ENCODE results near the gene MEG3. TPM values are rescaled to one million over a fixed set of nuclear protein-coding genes. Genes with fewer than 3 reads are reported as not detected.

The MEG3 gene
- total and polyA plus RNA-seq, 9 of the 15 experiments (the other 6 are each of a cell fraction or from before 2014, with no cell fraction given) = 0.10 to 5.3 (median 1.0) TPM; not detected in 1

GRCh38 chr14:100884456-100884855 is 58.5 kb downstream of the MEG3 start:
- Histone ChIP-seq H2AFZ (ENCODE audit: low read depth, low read length) (no peak overlapping the region), H3K36me3 (ENCODE audit: control insufficient read depth, insufficient read depth, low read length) (no peaks in the 10 kb centered on the region), H3K79me2 (ENCODE audit: control insufficient read depth, insufficient read depth, low read length) (no peaks in the 10 kb centered on the region), H3K9me1 (ENCODE audit: control insufficient read depth, insufficient read depth, low read length) (no peaks in the 10 kb centered on the region), H3K4me3 (no peak overlapping the region), H3K9ac (ENCODE audit: insufficient read depth in 1 of 2, low read depth in 2 of 2, low read length in 2 of 2) (no peak overlapping the region), H3K9me3 (replicated peaks; ENCODE audit: control insufficient read depth, insufficient read depth, low read depth, low read length) (no peaks in the 10 kb centered on the region; the same call in 1 of the 2 replicates), H3K27ac (ENCODE audit: extremely low read depth, low read depth, low read length) (no peak overlapping the region), H4K20me1 (replicated peaks; ENCODE audit: control insufficient read depth, insufficient read depth, low read length) (no peaks in the 10 kb centered on the region), H3K4me1 (replicated peaks in 1 of 2; ENCODE audit: control insufficient read depth in 2 of 2, insufficient read depth in 2 of 2, low read length in 2 of 2) (peaks cover 0 to 7% of the 10 kb centered on the region in 2 experiments; a peak in 2 of 5 replicates), H3K27me3 (ENCODE audit: control insufficient read depth in 2 of 2, insufficient read depth in 2 of 2, low read length in 2 of 2) (peaks cover 0 to 35% of the 10 kb centered on the region in 2 experiments; a peak in 2 of 5 replicates), H3K4me2 (ENCODE audit: insufficient read depth, low read length) (no peak overlapping the region)
- 17% methylated on average over 6 of the region's 13 CpGs for WGBS (ENCODE audit: insufficient coverage, low coverage, missing lambda C conversion rate)
- in situ Hi-C loops (cut with MboI) = no loop called here
- POLR2A ChIA-PET = no interaction called here
- intact Hi-C loops (cut with micrococcal nuclease) = no loop called here
- ATAC-seq = no peak
- FAIRE-seq = no peak
- no TSS peak for BruUV-seq (replicated peaks)
- TF ChIP-seq, protein P1, sequence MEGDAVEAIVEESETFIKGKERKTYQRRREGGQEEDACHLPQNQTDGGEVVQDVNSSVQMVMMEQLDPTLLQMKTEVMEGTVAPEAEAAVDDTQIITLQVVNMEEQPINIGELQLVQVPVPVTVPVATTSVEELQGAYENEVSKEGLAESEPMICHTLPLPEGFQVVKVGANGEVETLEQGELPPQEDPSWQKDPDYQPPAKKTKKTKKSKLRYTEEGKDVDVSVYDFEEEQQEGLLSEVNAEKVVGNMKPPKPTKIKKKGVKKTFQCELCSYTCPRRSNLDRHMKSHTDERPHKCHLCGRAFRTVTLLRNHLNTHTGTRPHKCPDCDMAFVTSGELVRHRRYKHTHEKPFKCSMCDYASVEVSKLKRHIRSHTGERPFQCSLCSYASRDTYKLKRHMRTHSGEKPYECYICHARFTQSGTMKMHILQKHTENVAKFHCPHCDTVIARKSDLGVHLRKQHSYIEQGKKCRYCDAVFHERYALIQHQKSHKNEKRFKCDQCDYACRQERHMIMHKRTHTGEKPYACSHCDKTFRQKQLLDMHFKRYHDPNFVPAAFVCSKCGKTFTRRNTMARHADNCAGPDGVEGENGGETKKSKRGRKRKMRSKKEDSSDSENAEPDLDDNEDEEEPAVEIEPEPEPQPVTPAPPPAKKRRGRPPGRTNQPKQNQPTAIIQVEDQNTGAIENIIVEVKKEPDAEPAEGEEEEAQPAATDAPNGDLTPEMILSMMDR (IDR thresholded peaks at IDR 0.05 in 2 of 3, conservative IDR thresholded peaks at IDR 0.05 in 1 of 3; ENCODE audit: insufficient read depth in 2 of 3, low read depth in 1 of 3, low read length in 3 of 3) = 0 out of 6 replicates have a peak, but pooled peaks of 1 of the 3 experiments have one; percentile 7
- TF ChIP-seq, protein P2, sequence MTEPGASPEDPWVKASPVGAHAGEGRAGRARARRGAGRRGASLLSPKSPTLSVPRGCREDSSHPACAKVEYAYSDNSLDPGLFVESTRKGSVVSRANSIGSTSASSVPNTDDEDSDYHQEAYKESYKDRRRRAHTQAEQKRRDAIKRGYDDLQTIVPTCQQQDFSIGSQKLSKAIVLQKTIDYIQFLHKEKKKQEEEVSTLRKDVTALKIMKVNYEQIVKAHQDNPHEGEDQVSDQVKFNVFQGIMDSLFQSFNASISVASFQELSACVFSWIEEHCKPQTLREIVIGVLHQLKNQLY (CRISPR knock-in tag; conservative IDR thresholded peaks at IDR 0.05) = no peak
- DNase-seq (ENCODE audit: extremely low read depth in 1 of 4, low spot score in 3 of 4) = no peak
- CTCF ChIA-PET (ENCODE audit: low intra/inter-chr PET ratio) = no interaction called here

All from K562 (cell line).